GM12878 (cell line): ENCODE data around the gene KLHDC1. TPM values are rescaled to one million over a fixed set of nuclear protein-coding genes. Genes with fewer than 3 reads are reported as not detected.

Experiments used
- ATAC-seq: fragments of 200-7000 bp; cut with Tn5 transposase; 3 replicates; pipeline ENCODE4 v1.9.1; 2020; ENCODE audit warnings: mild to moderate bottlenecking, moderate library complexity
- BruUV-seq: library from RNA; stranded (reverse); fragments of 400-500 nt; replicated peaks from 2 replicates; lab custom pipeline; 2021; lab: Mats Ljungman, UMichigan
- CTCF ChIA-PET: fragments of 300-600 bp; sonication (Branson Sonifier 250); formaldehyde crosslinking; extraction: SDS; loops from one replicate; lab custom pipeline; 2021; ENCODE audit warnings: inconsistent platforms; lab: Yijun Ruan, JAX
- POLR2A ChIA-PET: fragments of 350-600 bp; formaldehyde crosslinking; extraction: SDS; loops from one replicate; lab custom pipeline; 2021; ENCODE audit warnings: inconsistent platforms; lab: Charles Lee
- RAD21 ChIA-PET: fragments of 300-600 bp; sonication (Branson Sonifier 250); formaldehyde crosslinking; loops from one replicate; lab custom pipeline; 2023; ENCODE audit warnings: antibody characterized with exemption; ENCODE audit not compliant: unreplicated experiment; lab: Charles Lee
- SMC1A ChIA-PET: fragments of 300-600 bp; sonication (Branson Sonifier 250); formaldehyde crosslinking; loops from one replicate; lab custom pipeline; 2023; ENCODE audit not compliant: unreplicated experiment, uncharacterized antibody; lab: Charles Lee
- DNase-seq: peaks from one replicate; pipeline ENCODE4 v3.0.0-alpha.2; 2011; ENCODE audit warnings: low read depth, low spot score
- FAIRE-seq: peaks from 3 replicates; lab custom pipeline; 2011; peaks lifted over from hg19 to GRCh38; lab: Jason Lieb, UNC
- H2AFZ ChIP-seq: 2 replicates; pipeline ENCODE4 v1.6.0; 2011; ENCODE audit warnings: low read depth, low read length, control low read depth; ENCODE audit not compliant: control insufficient read depth
- H3K27ac ChIP-seq: 2 replicates; pipeline ENCODE4 v1.5.1; 2011; ENCODE audit warnings: control low read depth; ENCODE audit not compliant: control insufficient read depth, insufficient read depth
- H3K27me3 ChIP-seq, 2 experiments: replicated peaks in 1 of 2; 2 replicates each; pipeline versions ENCODE4 v1.6.0 to v1.6.1; 2011; ENCODE audit warnings: low read length in 1 of 2; ENCODE audit not compliant: control insufficient read depth in 2 of 2, insufficient read depth in 2 of 2
- H3K36me3 ChIP-seq, 2 experiments: 2 replicates each; pipeline ENCODE4 v1.5.1; 2011; ENCODE audit warnings: low read length in 1 of 2; ENCODE audit not compliant: control insufficient read depth in 2 of 2, insufficient read depth in 2 of 2
- H3K4me1 ChIP-seq: 2 replicates; pipeline ENCODE4 v1.6.1; 2011; ENCODE audit warnings: mild to moderate bottlenecking, low read length, moderate library complexity, mixed read lengths; ENCODE audit not compliant: control insufficient read depth, insufficient read depth
- H3K4me2 ChIP-seq: 2 replicates; pipeline ENCODE4 v1.6.0; 2011; ENCODE audit warnings: control low read depth; ENCODE audit not compliant: control insufficient read depth, insufficient read depth
- H3K4me3 ChIP-seq: fragments of 200-600 bp; sonication (generic); 2 replicates; pipeline ENCODE4 v1.5.1; 2016
- H3K79me2 ChIP-seq: 2 replicates; pipeline ENCODE4 v1.6.0; 2011; ENCODE audit warnings: low read length; ENCODE audit not compliant: control insufficient read depth, insufficient read depth
- H3K9ac ChIP-seq: 2 replicates; pipeline ENCODE4 v1.8.0; 2011; ENCODE audit warnings: low read length, control low read depth, mixed read lengths; ENCODE audit not compliant: control insufficient read depth, insufficient read depth
- H3K9me3 ChIP-seq: replicated peaks from 3 replicates; pipeline ENCODE4 v1.5.1; 2011; ENCODE audit warnings: mild to moderate bottlenecking, low read length; ENCODE audit not compliant: control insufficient read depth, insufficient read depth
- H4K20me1 ChIP-seq: 2 replicates; pipeline ENCODE4 v1.6.0; 2011; ENCODE audit not compliant: control insufficient read depth, insufficient read depth
- BCL3 ChIP-seq: IDR thresholded peaks from 2 replicates; pipeline ENCODE4 v1.6.1; 2011; ENCODE audit warnings: borderline replicate concordance, low read depth, mild to moderate bottlenecking, moderate library complexity, low read length; ENCODE audit not compliant: insufficient read depth, poor library complexity, severe bottlenecking
- CBX5 ChIP-seq: sonication (generic); IDR thresholded peaks from 2 replicates; pipeline ENCODE4 v1.6.1; 2016; ENCODE audit warnings: low read depth, moderate library complexity, mild to moderate bottlenecking, inconsistent platforms
- CHD1 ChIP-seq: IDR thresholded peaks from 2 replicates; pipeline ENCODE4 v1.6.1; 2012; ENCODE audit warnings: low read depth, low read length, improper control_type of control experiment
- E2F4 ChIP-seq: IDR thresholded peaks from 2 replicates; pipeline ENCODE4 v1.6.1; 2012; ENCODE audit warnings: low read depth, low read length, improper control_type of control experiment
- ESRRA ChIP-seq: IDR thresholded peaks from 2 replicates; pipeline ENCODE4 v1.6.1; 2012; ENCODE audit warnings: mild to moderate bottlenecking, low read length, improper control_type of control experiment
- FOXK2 ChIP-seq: fragments of 450-650 bp; IDR thresholded peaks from 2 replicates; pipeline ENCODE4 v1.6.1; 2017; ENCODE audit warnings: mild to moderate bottlenecking, moderate library complexity
- GATAD2B ChIP-seq: fragments of 450-650 bp; conservative IDR thresholded peaks from 2 replicates; pipeline ENCODE4 v1.6.1; 2017; ENCODE audit warnings: low read depth, mild to moderate bottlenecking, moderate library complexity
- MEF2A ChIP-seq: IDR thresholded peaks from 2 replicates; pipeline ENCODE4 v1.6.1; 2011; ENCODE audit warnings: low read depth, mild to moderate bottlenecking, low read length, moderate library complexity; ENCODE audit not compliant: insufficient read depth
- MYB ChIP-seq: fragments of 150-350 bp; IDR thresholded peaks from 2 replicates; pipeline ENCODE4 v1.6.1; 2014; ENCODE audit warnings: mild to moderate bottlenecking, low read depth, low read length, borderline replicate concordance
- POU2F2 ChIP-seq: IDR thresholded peaks from 3 replicates; pipeline ENCODE4 v1.6.1; 2011; ENCODE audit warnings: low read depth, mild to moderate bottlenecking, low read length, borderline replicate concordance
- RB1 ChIP-seq: fragments of 450-650 bp; formaldehyde crosslinking; IDR thresholded peaks from 2 replicates; pipeline ENCODE4 v1.6.1; 2017; ENCODE audit warnings: mild to moderate bottlenecking, borderline replicate concordance
- SMARCA5 ChIP-seq: fragments of 450-650 bp; IDR thresholded peaks from 2 replicates; pipeline ENCODE4 v1.6.1; 2017; ENCODE audit warnings: mild to moderate bottlenecking
- STAT1 ChIP-seq: fragments of 450-650 bp; conservative IDR thresholded peaks from 2 replicates; pipeline ENCODE4 v1.6.1; 2014; ENCODE audit warnings: antibody characterized with exemption, mild to moderate bottlenecking
- TARDBP ChIP-seq: IDR thresholded peaks from 2 replicates; pipeline ENCODE4 v1.6.1; 2016; ENCODE audit warnings: borderline replicate concordance
- ZBED1 ChIP-seq: IDR thresholded peaks from 2 replicates; pipeline ENCODE4 v1.6.1; 2016; ENCODE audit warnings: borderline replicate concordance
- ZNF207 ChIP-seq: fragments of 450-650 bp; IDR thresholded peaks from 2 replicates; pipeline ENCODE4 v1.6.1; 2014; ENCODE audit warnings: antibody characterized with exemption, mild to moderate bottlenecking, borderline replicate concordance
- WGBS: methylation state at CpG from one replicate; pipeline ENCODE4 v1.1.6; 2016; ENCODE audit warnings: low lambda C conversion rate; ENCODE audit not compliant: insufficient replicate concordance, insufficient coverage; ENCODE audit errors: missing lambda C conversion rate; 5-methylcytosine and 5-hydroxymethylcytosine counted together
- in situ Hi-C: fragments of 300-500 bp; cut with MboI; formaldehyde crosslinking; loops from 9 replicates; pipeline ENCODE4 v1.14.3; 2018; ENCODE audit warnings: mixed read lengths
- intact Hi-C: fragments of 100-400 bp; cut with micrococcal nuclease; formaldehyde crosslinking; loops from one replicate; pipeline ENCODE4 v1.14.2; 2022; ENCODE audit not compliant: unreplicated experiment
- polyA plus RNA-seq, 11 experiments: library from polyadenylated mRNA; depleted of rRNA in 4 of 11; unstranded in 6 of 11; stranded (reverse) in 5 of 11; fragments of >200 nt; fragmentation: Nextera tagmentation in 4 of 11; fragmentation: Illumina TruSeq in 1 of 11; extraction: Ambion mirVana in 4 of 11; extraction: Trizol in 1 of 11; gene quantifications; 1 replicate in 1 of 11; 2 replicates in 10 of 11; pipeline versions ENCODE4 v1.2.1 to v1.2.3, GENCODE V29; 2011 to 2016; ENCODE audit warnings: inconsistent platforms in 2 of 11, missing spikeins in 2 of 11, low read depth in 1 of 11
- total RNA-seq, 4 experiments: library from RNA; depleted of rRNA in 3 of 4; stranded (reverse); fragments of >200 nt in 3 of 4; fragmentation: Illumina TruSeq in 1 of 4; extraction: Trizol in 1 of 4; gene quantifications; 2 replicates each; pipeline versions ENCODE4 v1.2.1 to v1.2.3, GENCODE V29; 2013 to 2021
- TF ChIP-seq, protein P1 (sequence below): fragments of 450-650 bp; formaldehyde crosslinking; IDR thresholded peaks from 2 replicates; pipeline ENCODE4 v1.4.0; 2020; ENCODE audit warnings: mild to moderate bottlenecking, moderate library complexity
- TF ChIP-seq, protein P2 (sequence below): IDR thresholded peaks from 2 replicates; pipeline ENCODE4 v1.6.1; 2012; ENCODE audit warnings: low read depth, low read length, improper control_type of control experiment

KLHDC1 gene
- total and polyA plus RNA-seq, 10 of the 15 experiments (the other 5 are each of a cell fraction or from before 2014, with no cell fraction given), result 0.22 to 0.98 (median 0.55) TPM

- ChIA-PET RAD21 (interaction anchor here (1.1 kb wide), 1 partner anchor 15 kb away, joined by 3 read pairs; the partner anchor contains the start of gene POLE2), SMC1A (no interaction called here), POLR2A (interaction anchor here (0.5 kb wide), 1 partner anchor 9 kb away, joined by 4 read pairs; no protein-coding TSS in a partner anchor), CTCF (no interaction called here)
- no peaks in the 10 kb centered on the region for H4K20me1 ChIP-seq
- ATAC-seq (no peak), FAIRE-seq (no peak), DNase-seq (no peak)
- whole genome bisulfite sequencing, result 94% methylated on average over 2 of the region's 2 CpGs
- H3K4me3 ChIP-seq, result no peak overlapping the region
- no peaks in the 10 kb centered on the region for H3K4me1 ChIP-seq
- H2AFZ ChIP-seq, result no peak overlapping the region
- H3K4me2 ChIP-seq, result no peak overlapping the region
- no peak overlapping the region for H3K27ac ChIP-seq
- BruUV-seq, result no TSS peak
- no peaks in the 10 kb centered on the region for H3K79me2 ChIP-seq
- no peak overlapping the region for H3K9ac ChIP-seq
- peaks cover 3 to 10% of the 10 kb centered on the region in 2 experiments; a peak in 3 of 4 replicates for H3K36me3 ChIP-seq
- no peaks in the 10 kb centered on the region for H3K27me3 ChIP-seq
- in situ Hi-C loops, result no loop called here
- no peaks in the 10 kb centered on the region for H3K9me3 ChIP-seq
- intact Hi-C loops, result no loop called here
- TF ChIP-seq, protein P1, sequence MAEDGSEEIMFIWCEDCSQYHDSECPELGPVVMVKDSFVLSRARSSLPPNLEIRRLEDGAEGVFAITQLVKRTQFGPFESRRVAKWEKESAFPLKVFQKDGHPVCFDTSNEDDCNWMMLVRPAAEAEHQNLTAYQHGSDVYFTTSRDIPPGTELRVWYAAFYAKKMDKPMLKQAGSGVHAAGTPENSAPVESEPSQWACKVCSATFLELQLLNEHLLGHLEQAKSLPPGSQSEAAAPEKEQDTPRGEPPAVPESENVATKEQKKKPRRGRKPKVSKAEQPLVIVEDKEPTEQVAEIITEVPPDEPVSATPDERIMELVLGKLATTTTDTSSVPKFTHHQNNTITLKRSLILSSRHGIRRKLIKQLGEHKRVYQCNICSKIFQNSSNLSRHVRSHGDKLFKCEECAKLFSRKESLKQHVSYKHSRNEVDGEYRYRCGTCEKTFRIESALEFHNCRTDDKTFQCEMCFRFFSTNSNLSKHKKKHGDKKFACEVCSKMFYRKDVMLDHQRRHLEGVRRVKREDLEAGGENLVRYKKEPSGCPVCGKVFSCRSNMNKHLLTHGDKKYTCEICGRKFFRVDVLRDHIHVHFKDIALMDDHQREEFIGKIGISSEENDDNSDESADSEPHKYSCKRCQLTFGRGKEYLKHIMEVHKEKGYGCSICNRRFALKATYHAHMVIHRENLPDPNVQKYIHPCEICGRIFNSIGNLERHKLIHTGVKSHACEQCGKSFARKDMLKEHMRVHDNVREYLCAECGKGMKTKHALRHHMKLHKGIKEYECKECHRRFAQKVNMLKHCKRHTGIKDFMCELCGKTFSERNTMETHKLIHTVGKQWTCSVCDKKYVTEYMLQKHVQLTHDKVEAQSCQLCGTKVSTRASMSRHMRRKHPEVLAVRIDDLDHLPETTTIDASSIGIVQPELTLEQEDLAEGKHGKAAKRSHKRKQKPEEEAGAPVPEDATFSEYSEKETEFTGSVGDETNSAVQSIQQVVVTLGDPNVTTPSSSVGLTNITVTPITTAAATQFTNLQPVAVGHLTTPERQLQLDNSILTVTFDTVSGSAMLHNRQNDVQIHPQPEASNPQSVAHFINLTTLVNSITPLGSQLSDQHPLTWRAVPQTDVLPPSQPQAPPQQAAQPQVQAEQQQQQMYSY (CRISPR knock-in tag), result no peak
- TF ChIP-seq ZBED1 (no peak), POU2F2 (no peak), TARDBP (no peak), MYB (no peak), MEF2A (no peak), ESRRA (no peak), RB1 (no peak), BCL3 (no peak), STAT1 (no peak), CHD1 (no peak), E2F4 (no peak), CBX5 (no peak), FOXK2 (no peak), SMARCA5 (no peak), GATAD2B (no peak), ZNF207 (no peak)
- TF ChIP-seq, protein P2, sequence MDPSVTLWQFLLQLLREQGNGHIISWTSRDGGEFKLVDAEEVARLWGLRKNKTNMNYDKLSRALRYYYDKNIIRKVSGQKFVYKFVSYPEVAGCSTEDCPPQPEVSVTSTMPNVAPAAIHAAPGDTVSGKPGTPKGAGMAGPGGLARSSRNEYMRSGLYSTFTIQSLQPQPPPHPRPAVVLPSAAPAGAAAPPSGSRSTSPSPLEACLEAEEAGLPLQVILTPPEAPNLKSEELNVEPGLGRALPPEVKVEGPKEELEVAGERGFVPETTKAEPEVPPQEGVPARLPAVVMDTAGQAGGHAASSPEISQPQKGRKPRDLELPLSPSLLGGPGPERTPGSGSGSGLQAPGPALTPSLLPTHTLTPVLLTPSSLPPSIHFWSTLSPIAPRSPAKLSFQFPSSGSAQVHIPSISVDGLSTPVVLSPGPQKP, result no peak
These were observed 19.3 kb upstream of the KLHDC1 start for GRCh38 chr14:49673586-49673985.
